PFSK-1 (cell line): ENCODE data around the gene USP28.

Experiments used
- FOXP2 ChIP-seq: optimal IDR thresholded peaks from 2 replicates; pipeline ENCODE3; 2011; ENCODE audit warnings: borderline replicate concordance, control low read depth, inconsistent platforms; ENCODE audit not compliant: insufficient read depth; ENCODE audit errors: extremely low read length, extremely low read depth
- POLR2AphosphoS5 ChIP-seq: IDR thresholded peaks from 2 replicates; pipeline ENCODE4 v1.6.1; 2012; ENCODE audit warnings: low read depth, mild to moderate bottlenecking, control low read depth, low read length, moderate library complexity
- SIN3A ChIP-seq: IDR thresholded peaks from 2 replicates; pipeline ENCODE4 v1.6.1; 2012; ENCODE audit warnings: mild to moderate bottlenecking, low read length, moderate library complexity, borderline replicate concordance; ENCODE audit not compliant: insufficient read depth
- TAF1 ChIP-seq: IDR thresholded peaks from 2 replicates; pipeline ENCODE4 v1.6.1; 2012; ENCODE audit warnings: low read length, control low read depth, borderline replicate concordance; ENCODE audit not compliant: insufficient read depth
- TF ChIP-seq, protein P1 (sequence below), 2 experiments: IDR thresholded peaks; 2 replicates each; pipeline versions ENCODE4 v1.6.1 to v1.8.0; 2011 to 2012; ENCODE audit warnings: low read depth in 2 of 2, low read length in 2 of 2, control low read depth in 1 of 2, inconsistent platforms in 1 of 2, mild to moderate bottlenecking in 1 of 2, moderate library complexity in 1 of 2; ENCODE audit not compliant: insufficient read depth in 1 of 2

Gene USP28

DNA sequence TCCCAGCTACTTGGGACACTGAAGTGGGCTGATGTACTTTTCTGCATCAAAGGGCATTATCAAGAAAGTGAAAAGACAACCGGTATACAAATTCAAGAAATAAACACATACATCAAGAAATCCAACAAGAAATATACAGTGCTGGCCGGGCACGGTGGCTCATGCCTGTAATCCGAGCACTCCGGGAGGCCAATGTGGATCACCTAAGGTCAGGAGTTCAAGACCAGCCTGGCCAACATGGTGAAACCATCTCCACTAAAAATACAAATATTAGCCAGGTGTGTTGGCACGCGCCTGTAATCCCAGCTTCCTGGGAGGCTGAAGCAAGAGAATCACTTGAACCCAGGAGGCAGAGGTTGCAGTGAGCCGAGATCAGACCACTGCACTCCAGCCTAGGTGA is 9.5 kb downstream of the USP28 start:
- TF ChIP-seq POLR2AphosphoS5 (no peak), FOXP2 (no peak), SIN3A (no peak), TAF1 (no peak)
- TF ChIP-seq, protein P1, sequence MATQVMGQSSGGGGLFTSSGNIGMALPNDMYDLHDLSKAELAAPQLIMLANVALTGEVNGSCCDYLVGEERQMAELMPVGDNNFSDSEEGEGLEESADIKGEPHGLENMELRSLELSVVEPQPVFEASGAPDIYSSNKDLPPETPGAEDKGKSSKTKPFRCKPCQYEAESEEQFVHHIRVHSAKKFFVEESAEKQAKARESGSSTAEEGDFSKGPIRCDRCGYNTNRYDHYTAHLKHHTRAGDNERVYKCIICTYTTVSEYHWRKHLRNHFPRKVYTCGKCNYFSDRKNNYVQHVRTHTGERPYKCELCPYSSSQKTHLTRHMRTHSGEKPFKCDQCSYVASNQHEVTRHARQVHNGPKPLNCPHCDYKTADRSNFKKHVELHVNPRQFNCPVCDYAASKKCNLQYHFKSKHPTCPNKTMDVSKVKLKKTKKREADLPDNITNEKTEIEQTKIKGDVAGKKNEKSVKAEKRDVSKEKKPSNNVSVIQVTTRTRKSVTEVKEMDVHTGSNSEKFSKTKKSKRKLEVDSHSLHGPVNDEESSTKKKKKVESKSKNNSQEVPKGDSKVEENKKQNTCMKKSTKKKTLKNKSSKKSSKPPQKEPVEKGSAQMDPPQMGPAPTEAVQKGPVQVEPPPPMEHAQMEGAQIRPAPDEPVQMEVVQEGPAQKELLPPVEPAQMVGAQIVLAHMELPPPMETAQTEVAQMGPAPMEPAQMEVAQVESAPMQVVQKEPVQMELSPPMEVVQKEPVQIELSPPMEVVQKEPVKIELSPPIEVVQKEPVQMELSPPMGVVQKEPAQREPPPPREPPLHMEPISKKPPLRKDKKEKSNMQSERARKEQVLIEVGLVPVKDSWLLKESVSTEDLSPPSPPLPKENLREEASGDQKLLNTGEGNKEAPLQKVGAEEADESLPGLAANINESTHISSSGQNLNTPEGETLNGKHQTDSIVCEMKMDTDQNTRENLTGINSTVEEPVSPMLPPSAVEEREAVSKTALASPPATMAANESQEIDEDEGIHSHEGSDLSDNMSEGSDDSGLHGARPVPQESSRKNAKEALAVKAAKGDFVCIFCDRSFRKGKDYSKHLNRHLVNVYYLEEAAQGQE (IDR thresholded peaks at IDR 0.05; ENCODE audit: insufficient read depth in 1 of 2, low read depth in 2 of 2, low read length in 2 of 2): no peak

DNA sequence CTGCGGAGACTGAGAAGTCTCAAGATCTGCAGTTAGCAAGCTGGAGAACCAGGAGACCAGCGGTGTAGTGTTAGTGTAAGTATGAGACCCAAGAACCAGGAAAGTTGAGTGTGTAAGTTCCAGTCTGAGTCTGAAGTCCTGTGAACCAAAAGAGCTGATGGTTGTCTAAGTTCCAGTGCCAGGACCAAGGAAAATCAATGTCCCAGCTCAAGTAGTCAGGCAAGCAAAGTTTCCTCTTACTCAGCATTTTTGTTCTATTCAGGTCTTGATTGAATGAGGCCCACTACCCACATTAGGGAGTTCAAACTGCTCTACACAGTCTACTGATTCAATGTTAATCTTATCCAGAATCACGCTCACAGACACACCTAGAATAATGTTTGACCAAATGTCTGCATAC is 11.0 kb downstream of the USP28 start:
- TF ChIP-seq, protein P1 (IDR thresholded peaks at IDR 0.05; ENCODE audit: insufficient read depth in 1 of 2, low read depth in 2 of 2, low read length in 2 of 2): no peak
- TF ChIP-seq TAF1 (no peak), FOXP2 (no peak), POLR2AphosphoS5 (no peak), SIN3A (no peak)

DNA sequence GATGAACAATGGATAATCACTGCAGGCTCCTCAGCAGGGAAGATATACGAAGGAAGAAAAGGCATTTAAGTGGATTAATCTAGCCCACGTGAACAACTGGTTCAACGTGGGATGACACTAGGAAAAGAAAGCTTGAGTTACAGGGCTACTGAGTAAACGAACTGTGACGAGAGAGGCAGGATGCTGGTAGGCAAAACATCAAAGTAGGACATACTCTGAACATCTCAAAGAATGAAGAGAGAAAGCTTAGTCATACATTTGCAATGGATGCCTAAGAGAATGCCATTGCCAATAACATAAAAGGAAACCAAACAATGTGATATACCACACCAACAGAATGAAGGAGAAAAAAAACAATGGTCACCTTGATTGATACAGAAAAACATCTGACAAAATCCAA is 12.9 kb downstream of the USP28 start:
- TF ChIP-seq TAF1 (no peak), FOXP2 (no peak), POLR2AphosphoS5 (no peak), SIN3A (no peak)
- TF ChIP-seq, protein P1 (IDR thresholded peaks at IDR 0.05; ENCODE audit: insufficient read depth in 1 of 2, low read depth in 2 of 2, low read length in 2 of 2): no peak

DNA sequence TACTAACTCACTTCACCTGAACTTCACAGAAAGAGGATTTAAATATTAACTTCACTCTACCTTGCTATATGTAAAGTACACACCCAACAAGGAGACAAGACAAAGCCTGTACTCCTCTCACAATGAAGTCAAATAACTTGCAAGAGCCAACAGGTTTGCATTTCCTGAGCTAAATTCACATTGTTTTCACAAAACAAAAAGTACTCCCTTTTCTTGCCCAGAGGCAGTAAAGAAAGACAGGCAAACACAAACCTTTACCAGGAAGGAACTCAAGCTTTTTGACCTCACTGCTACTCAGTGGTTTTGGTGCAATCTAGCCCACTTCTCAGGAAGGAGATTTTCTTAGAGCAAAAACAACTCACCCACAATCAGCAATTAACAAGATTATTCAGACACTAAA is 15.7 kb downstream of the USP28 start:
- TF ChIP-seq FOXP2 (no peak), SIN3A (no peak), TAF1 (no peak), POLR2AphosphoS5 (no peak)
- TF ChIP-seq, protein P1 (IDR thresholded peaks at IDR 0.05; ENCODE audit: insufficient read depth in 1 of 2, low read depth in 2 of 2, low read length in 2 of 2): no peak

DNA sequence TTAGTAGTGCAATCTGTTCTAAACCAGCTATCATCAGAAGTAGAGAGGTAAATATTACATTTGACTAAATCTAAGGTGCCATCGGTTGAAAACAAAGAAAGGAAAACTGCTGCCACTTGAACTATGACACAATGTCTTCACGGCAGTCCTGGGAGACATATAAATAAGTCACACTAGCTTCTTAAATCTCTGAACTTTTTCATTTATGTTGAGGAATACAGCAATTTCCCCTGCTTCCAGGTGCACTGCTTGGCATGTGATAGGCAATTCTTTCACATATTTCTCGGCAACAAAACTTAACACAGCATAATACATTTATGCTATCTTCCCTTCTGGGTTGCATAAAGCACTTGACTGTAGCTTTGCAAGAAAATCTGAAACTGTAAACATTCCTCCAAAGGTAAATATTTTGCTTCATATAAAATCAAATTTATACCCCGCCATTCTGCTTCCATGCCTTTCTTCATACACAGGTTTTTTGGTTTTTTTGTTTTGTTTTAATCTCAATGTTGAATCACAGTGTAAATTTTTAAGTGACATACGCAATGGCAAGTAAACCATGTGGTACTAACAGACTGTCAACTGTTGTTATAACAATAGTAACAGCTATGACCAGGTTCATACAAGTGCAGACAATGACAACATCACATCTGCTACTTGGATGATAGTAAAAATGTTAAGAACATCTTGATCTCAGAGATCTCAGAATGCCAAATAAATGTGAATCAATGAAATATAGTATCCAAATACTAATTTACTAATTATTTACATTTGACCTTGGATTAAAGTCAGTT is 18.2 kb downstream of the USP28 start:
- TF ChIP-seq FOXP2: no peak
